GM18519 (cell line): ENCODE measurements around the gene KRT82.

Experiments used
- ATAC-seq: cut with Tn5 transposase; IDR thresholded peaks from one replicate; pipeline ENCODE4 v1.9.1; 2021; ENCODE audit warnings: mild to moderate bottlenecking, moderate library complexity; ENCODE audit not compliant: unreplicated experiment, low FRiP score

Gene KRT82

DNA sequence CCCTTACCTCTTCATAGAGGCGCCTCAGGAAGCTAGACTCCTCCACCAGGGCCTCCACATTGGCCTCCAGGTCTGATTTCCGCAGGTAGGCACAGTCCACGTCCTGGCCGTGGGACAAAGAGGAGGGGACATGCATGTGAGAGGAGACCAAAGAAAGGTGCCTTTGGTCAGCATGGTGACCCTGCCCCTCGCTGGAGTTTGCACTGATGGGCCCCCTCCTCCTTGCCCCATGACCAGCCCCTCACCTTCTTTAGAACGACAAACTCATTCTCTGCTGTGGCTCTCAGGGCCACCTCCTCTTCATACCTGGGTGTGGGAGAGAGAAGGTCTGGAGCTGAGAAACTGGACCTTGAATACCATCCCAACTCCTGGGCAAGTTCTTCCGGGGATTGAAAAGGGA, 42.1 kb downstream of the KRT82 start:
- no peak for ATAC-seq

DNA sequence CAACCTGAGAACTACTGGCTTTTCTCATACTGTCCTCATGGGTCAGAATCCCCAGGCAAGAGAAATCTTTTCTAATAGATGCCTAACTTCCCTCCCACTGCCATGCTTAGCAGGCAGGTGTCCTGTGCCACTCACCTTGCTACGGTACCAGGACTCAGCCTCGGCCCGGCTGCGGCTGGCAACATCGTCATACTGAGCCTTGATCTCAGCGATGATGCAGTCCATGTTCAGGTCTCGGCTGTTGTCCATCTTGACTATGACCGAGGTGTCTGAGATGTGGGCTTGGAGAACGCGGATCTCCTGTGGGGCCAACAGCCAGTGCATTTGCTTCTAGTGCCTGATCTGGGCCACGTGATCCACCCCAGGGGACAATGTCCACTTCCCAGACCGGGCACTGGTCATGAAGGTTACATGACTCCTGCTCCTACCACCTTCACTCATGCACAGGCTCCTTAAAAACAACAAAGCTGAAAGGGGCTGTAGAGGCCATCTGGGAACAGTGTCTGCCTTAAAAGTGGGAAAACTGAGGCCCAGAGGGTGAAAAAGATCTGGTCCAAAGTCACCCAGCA, 42.9 kb downstream of the KRT82 start:
- no peak for ATAC-seq

DNA sequence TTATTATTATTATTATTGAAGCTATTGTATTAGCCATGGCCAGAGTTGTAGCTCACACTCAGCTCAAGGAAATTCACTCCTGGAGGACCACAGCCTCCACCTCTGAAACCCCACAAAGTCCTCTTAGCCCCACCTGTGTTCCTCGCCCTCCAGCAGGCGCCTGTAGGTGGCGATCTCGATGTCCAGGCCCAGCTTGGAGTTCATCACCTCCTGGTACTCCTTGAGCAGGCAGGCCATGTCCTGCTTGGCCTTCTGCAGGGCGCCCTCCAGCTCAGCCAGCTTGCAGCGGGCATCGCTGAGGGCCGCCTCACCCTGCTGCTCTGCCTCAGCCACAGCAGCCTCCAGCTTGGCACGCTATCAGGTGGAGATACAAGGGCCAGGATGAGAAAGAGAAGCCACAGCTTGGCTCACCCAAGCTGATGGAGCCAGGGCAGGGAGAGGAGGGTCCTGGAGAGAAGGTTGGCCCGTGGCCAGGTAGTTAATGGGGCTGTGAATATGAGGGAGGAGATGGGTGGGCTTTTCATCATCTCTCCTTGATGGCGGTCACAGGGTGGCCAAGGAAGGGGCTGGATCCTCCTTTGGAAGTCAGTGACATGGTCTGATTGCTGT, 43.9 kb downstream of the KRT82 start:
- ATAC-seq: no peak

DNA sequence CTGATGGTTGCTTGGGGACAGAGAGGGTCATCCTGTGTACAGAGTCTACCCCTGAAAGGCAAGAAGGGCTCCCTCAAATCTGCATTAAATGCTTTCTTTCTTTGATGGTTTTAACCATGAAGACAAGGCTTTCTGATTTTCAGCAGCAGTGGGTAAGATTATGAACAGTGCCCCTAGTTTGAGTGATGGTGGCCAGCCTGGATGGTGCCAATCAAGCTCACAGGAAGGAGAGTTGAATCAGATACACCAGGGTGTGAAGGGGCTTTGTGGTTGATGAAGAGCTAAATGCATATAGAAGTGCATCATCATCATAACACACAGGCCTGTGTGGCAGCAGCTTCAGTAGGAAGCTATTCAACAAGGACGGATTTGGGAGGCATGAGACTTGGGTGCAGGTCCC, 44.6 kb downstream of the KRT82 start:
- ATAC-seq: no peak

DNA sequence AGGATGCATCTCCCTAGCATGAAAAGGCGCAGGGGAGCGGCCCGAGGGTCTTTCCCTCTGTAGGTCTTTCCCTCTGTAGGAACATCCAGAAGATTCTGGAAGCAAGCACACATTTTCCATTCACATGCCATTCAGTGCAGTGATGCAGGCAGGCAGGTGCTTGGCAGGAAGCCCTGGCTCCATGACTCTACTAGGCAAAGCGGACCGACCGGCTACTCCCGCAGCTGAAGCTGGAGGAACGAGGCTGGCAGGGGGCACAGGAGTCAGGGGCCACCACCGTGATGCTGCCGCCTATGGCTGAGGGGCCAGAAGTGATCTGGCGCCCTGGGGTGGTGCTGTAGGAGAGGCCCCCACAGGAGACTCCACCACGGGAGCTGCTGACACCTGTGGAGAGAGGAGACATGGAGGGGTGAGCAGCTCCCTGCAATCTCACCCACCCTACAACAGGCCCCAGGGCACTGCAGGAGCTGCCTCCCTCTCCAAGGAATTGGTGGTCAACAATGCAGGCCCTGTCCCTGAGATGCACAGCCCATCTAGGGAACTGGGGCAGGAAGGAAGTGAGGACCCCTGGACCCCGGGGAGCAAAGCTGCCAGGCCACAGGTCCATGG, 45.4 kb downstream of the KRT82 start:
- ATAC-seq: no peak

DNA sequence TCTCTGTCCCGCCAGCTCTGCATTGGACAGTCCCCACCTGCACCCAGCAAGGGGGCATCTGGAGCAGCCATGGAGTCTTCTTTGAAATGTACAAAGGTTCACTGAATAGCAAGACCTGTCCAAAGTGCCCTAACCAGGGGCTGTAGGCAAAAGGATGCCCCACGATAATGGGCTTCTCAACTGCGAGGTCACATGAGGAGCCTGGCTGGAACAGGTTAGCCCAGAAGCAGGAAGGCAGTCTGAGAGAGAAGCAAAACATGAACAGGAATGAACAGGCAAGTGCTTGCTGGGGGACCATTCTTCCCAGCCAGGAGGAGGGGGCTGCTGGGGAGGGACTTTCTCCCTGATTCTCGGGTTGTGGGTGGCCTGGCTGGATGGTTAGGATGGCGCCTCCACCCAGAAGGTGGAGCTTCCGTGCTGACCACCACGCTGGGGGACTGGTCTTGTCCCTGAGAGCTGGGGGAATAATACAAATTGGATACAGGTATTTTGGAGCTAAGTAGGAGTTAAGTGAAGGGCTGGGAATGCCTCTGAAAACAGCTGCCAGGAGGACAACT, 46.0 kb downstream of the KRT82 start:
- ATAC-seq: no peak

DNA sequence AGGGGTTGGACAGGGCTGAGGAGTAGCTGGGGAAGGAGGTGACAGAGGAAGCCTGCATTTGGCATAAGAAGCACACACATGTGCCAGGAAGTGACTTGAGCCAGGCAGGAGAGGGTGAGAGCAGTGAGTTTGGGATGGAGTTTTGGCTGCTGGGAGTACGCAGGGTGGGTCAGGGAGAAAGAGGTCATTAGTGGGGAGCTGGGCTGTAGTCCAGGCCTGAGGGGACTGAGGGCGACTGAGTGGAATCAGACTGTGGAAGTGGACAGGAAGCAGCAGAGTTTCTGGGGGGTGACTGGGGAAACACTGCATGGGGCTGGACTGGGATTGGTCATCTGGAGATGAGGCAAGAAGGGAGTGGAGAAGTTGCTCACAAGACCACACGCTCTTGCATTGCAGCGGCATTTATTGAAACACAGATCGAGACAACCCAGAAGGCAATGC, 46.5 kb downstream of the KRT82 start:
- no peak for ATAC-seq

DNA sequence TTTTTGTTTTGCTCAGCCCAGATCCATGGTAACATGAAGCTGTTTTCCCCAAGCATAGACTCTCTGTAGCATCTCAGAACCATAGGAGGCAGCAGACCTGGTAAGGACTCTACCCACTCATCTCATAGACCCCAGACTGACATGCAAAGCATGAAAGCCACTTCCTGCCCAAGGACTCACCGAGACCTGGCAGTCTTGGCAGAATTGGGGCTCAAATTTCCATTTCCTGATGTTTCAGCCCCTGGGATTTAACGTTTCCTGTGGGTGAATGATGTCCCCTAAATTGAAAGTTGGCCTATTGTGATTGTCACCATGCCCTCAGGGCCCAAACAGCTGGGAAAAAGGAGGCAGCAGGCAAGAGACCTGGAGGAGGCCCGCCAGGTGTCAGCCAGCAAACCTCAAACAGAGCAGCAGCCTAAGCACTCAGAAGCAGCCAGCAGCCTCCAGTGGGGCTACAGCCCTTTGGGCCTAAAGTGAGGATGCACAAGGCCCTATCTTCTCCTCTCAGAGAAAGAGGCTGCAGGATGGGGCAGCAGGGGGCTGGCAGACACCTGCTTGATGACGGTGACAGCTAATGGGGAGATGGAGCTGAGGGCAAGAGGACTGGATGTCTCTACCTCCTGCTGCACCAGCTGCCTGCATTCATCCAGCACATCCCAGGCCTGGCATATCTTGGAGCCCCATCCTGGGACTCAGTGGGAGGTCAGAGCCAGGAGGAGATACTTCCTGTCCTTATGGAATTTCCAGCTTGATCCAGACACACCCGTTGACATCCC, 47.4 kb downstream of the KRT82 start:
- ATAC-seq: peak; percentile 86

DNA sequence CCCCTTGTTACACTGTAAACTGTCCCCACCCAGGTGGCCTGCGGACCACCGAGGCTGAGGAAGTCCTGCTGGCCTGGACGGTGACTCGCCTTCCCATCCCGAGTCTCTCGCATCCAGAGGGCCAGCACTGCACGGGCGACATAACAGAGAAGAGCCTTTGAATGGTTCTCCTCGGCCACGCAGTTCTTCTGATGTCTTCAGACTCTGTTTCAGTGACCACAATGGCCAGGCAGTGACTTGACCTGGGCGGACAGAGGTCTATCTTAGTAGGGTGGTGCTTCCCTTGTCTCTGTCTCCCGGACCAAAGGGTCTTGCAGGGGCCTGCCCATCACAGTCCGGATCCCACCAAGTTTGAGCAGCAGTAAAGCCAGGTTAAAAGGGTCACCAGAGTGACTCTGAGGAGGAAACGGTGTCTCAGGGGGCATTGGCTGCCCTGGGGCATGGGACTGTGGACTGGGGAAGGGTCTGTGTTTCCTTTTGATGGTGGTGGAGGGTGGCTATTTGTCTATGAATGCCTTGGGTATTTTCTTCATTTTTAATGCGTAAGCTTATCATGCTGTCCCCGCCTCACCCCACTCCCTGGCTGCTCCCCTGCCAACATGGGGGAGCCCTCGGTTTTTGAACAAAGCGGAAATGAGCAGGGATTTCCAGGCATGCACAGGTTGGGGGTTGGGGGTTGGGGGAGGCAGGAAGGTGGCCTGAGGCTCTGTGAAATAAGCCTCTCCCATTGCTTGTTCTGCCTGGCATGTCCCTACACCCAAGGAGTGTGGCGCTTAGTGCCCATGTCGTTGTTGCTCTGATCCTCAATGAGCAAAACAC, 49.2 kb downstream of the KRT82 start:
- ATAC-seq: no peak

DNA sequence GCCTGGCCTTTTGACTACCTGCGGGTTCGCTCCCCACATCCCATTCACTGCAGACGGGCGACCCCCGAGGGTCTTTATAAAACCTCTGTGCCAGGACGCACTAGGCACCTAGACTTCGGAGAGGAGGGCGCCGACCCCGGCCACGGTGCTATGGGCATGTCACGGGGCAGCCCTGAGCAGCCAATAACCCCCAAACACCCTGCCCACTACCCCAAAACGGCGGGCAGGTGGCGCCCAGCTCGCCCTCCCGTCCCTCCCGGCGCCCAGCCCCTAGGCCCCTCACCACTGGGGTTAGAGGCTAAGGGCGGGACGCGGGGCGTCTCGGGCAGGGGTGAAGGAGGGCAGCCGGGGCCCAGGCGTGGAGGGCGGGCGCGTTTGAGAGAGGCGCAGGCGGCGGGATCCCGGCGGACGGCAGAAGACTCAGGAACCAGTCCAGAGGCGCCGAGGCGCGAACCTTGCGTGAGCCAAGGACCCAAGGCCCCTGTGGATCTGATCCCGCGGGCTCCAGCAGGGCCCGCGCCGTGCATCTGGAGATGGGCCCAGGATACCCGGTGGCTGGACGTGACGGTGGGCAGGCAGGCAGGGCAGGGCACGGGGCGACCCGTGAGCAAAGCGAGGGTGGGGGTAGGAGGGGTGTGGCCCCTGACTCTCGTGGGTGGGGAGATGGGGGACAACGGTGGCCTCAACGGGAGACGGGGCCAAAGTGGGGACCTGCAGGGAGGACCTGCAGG, 49.9 kb downstream of the KRT82 start:
- no peak for ATAC-seq

DNA sequence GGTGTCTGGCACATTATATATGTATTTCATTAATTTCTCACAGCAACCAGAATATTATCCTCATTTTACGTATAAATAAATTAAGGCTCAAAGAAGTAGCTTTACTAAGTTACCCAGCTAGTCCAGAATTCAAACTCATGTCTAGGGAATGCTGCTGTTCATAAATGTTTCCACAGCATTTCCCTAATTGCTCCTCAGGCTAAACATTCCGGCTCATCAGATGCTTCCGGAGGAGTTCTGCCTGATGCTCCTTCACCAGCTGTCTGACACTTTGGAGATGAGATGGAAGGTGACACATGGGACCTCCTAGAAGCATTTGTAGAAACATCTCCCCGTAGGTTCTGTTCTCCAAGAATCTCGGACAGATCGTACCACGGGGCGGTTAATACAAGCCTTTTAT, 51.0 kb downstream of the KRT82 start:
- ATAC-seq: no peak

DNA sequence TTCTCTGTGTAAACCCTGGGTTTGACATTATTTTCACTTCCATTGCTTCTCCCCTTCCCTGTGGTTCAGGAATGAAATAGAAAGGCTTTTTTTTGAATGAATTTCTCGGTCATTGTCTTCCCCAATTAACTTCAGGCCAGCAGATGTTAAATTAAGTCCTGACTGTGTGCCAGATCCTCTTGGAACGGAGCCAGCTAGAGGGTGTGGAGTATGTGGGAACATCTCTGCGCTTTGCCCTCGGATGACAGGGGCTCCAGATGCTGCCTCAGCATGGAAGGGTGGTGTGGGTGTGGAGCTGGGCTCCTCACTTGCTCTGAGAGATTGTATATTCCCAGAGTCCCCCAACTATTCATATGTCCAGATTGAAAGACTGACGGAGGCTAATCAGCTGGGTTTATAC, 51.9 kb downstream of the KRT82 start:
- ATAC-seq: no peak

DNA sequence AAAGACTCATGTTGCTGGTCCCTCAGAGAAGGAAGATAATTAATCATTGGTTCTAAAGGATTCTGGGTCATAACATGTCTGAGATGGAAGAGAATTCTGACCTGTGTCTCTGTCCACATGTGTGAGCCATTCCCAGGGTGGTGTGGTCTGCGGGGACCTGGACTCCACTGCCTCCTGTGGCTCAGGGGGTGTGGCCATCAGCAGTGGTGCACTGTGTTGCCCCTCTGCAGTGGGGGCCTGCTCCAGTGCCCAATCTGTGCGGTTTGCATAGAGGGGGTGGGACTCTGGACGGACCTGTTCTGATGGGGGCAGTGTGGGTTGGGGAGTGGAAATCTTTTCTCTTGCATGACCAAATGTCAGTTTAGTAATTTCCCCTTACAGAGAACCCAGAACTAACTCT, 52.4 kb downstream of the KRT82 start:
- ATAC-seq: no peak

DNA sequence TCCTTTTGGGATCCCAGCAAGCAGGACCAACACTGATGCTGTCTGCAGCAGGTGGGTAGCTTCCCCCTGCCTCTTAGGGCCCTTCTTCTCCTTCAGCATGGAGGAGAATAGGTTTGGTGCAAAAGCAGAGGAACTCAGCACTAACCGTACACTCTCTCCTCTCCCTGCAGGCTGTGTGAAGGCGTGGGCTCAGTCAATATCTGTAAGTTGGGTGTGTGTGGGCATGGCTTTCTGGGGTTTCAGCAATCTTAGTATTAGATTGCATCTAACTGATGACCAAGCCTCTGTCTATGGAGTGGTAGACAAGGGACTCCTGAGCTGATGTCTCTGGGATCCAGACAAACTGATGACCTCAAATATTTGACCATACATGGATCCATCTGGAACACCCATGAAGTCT, 53.2 kb downstream of the KRT82 start:
- ATAC-seq: no peak

DNA sequence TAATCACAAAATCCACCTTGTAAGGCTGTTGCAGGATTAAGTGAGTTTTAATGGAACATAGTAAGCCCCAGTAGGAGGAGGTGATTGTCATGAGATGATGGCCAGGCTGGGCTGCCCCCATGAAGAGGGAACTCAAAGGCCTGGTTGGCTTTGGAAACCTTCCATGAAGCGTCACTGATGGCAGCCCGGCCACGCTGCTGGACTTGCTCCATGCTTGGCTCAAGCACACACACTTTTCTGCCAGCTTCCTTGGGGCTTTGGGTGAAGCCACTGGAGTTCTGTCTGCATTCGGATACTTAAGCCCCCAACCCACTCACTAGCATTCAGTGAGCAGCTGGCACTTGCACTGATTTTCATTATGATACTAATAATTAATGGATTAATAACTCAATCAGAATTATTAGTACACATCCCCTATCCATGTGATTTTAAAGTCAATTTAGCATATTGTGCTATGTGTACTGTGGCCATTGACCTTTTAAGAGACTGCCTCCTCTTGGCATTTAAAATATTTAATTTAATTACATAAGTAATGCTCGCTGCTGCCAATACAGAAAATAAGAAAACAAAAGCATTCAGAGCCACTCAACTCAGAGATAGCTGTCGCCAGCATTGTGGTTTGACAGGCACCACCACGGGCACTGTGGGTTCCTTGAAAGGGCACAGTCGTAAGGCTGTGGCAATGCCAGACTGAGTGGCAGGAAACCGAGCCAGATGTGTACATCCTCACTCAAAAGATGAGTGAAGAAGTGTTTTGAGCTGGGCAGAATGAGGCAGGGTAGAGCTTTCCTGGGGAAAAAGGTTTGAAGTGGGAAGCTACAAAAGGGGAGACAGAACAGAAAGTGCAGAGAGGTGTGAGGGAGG, 54.7 kb downstream of the KRT82 start:
- ATAC-seq: no peak

DNA sequence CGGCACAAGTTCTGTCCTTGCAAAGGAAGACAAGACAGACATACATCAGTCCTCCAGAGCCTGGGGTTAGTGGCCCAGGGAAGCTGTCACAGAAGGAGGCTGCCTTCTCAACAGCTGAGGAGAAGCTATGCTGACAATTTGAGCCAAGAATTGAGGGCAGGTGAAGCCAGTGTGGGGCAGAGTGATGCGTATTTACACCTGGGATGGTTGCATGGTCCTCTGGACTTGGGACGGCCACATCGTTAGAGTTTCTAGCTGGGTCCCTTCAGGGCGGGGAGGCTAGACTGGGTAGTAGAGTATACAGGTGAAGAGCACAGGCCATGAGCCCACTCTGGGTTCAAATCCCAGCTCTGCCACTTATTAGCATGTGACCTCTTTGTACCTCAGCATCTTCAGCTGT, 55.3 kb downstream of the KRT82 start:
- no peak for ATAC-seq

DNA sequence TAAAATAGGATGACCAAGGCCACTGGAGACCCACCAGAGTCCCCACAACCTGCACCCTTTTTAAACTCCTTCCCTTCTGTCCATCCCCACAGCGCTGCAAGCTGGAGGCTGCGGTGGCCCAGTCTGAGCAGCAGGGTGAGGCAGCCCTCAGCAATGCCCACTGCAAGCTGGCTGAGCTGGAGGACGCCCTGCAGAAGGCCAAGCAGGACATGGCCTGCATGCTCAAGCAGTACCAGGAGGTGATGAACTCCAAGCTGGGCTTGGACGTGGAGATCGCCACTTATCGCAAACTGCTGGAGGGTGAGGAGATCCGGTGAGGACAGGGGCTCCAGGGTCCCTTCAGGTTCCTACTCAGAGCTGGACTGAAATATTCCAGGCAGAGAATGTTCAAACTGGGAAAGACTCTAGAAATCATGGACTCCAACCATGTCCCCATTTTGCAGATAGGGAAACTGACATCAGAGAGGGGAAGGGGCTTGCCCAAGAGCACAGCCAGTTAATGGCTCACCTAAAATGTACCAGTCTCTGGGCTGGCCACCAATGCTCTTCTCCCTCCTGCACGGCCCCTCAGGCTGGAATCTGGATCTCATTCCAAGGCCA, 56.0 kb downstream of the KRT82 start:
- no peak for ATAC-seq

DNA sequence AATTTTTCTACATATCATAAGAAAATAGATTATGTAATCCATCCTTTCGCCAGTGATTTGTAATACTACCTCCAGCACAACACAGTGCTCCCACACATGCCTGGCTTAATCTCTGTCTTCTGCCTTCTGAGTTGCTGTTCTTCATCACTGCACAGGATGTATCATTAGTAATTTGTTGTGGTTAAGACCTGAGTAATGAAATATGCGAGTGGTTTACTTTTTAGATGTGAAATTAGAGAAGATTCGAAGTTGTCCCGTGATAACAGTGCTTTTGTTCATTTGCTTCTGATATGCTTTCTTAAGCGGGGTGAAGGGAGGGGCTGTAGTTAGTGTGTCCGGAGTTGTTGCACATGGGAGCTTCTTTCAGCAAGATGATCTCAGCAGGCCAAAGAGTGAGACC, 56.9 kb downstream of the KRT82 start:
- ATAC-seq: no peak
